HEK293T (cell line): ENCODE data around the gene BLVRA.

ENCODE experiments used
- CTCF ChIA-PET: fragments of 350-600 bp; formaldehyde crosslinking; extraction: SDS; loops from one replicate; lab custom pipeline; 2021; ENCODE audit warnings: antibody characterized with exemption, inconsistent platforms; lab: Yijun Ruan, JAX
- POLR2A ChIA-PET: fragments of 350-600 bp; formaldehyde crosslinking; extraction: SDS; loops from one replicate; lab custom pipeline; 2020; ENCODE audit warnings: antibody characterized with exemption, inconsistent platforms; lab: Yijun Ruan, JAX
- DNase-seq: peaks from one replicate; pipeline ENCODE4 v3.0.0; 2012; ENCODE audit warnings: mixed read lengths; ENCODE audit errors: extremely low spot score
- ARNT ChIP-seq: fragments of 450-650 bp; IDR thresholded peaks from 2 replicates; pipeline ENCODE4 v1.6.1; 2017; ENCODE audit warnings: mild to moderate bottlenecking
- BHLHE40 ChIP-seq: fragments of 450-650 bp; IDR thresholded peaks from 2 replicates; pipeline ENCODE4 v1.6.1; 2016; ENCODE audit warnings: mild to moderate bottlenecking, moderate library complexity, borderline replicate concordance
- CTBP1 ChIP-seq: fragments of 450-650 bp; IDR thresholded peaks from 2 replicates; pipeline ENCODE4 v1.6.1; 2016; ENCODE audit warnings: borderline replicate concordance
- ELF4 ChIP-seq: fragments of 450-650 bp; IDR thresholded peaks from 2 replicates; pipeline ENCODE4 v1.6.1; 2017; ENCODE audit warnings: antibody characterized with exemption
- FOXA1 ChIP-seq: fragments of 450-650 bp; IDR thresholded peaks from 2 replicates; pipeline ENCODE4 v1.6.1; 2016; ENCODE audit warnings: mild to moderate bottlenecking
- FOXK2 ChIP-seq: fragments of 450-650 bp; IDR thresholded peaks from 2 replicates; pipeline ENCODE4 v1.6.1; 2016; ENCODE audit warnings: mild to moderate bottlenecking
- FOXM1 ChIP-seq: fragments of 450-650 bp; IDR thresholded peaks from 2 replicates; pipeline ENCODE4 v1.6.1; 2017; ENCODE audit warnings: mild to moderate bottlenecking, borderline replicate concordance
- HDGF ChIP-seq: fragments of 450-650 bp; IDR thresholded peaks from 2 replicates; pipeline ENCODE4 v1.6.1; 2017; ENCODE audit warnings: antibody characterized with exemption, borderline replicate concordance
- L3MBTL2 ChIP-seq: fragments of 450-650 bp; conservative IDR thresholded peaks from 2 replicates; pipeline ENCODE4 v1.6.1; 2016; ENCODE audit warnings: mild to moderate bottlenecking
- LEF1 ChIP-seq: fragments of 450-650 bp; IDR thresholded peaks from 2 replicates; pipeline ENCODE4 v1.6.1; 2017; ENCODE audit warnings: mild to moderate bottlenecking, borderline replicate concordance
- NFRKB ChIP-seq: fragments of 450-650 bp; IDR thresholded peaks from 2 replicates; pipeline ENCODE4 v1.6.1; 2016; ENCODE audit warnings: mild to moderate bottlenecking, moderate library complexity
- PKNOX1 ChIP-seq: fragments of 450-650 bp; IDR thresholded peaks from 2 replicates; pipeline ENCODE4 v1.6.1; 2016
- SP1 ChIP-seq: fragments of 450-650 bp; IDR thresholded peaks from 2 replicates; pipeline ENCODE4 v1.6.1; 2017
- SUZ12 ChIP-seq: fragments of 450-650 bp; IDR thresholded peaks from 2 replicates; pipeline ENCODE4 v1.6.1; 2016; ENCODE audit warnings: mild to moderate bottlenecking
- TARDBP ChIP-seq: fragments of 450-650 bp; IDR thresholded peaks from 2 replicates; pipeline ENCODE4 v1.6.1; 2016
- ZNF384 ChIP-seq: fragments of 450-650 bp; IDR thresholded peaks from 2 replicates; pipeline ENCODE4 v1.6.1; 2016

Gene BLVRA

GRCh38 chr7:43834463-43835251 lies 76.2 kb downstream of the BLVRA start:
- no peak for DNase-seq
- ChIA-PET POLR2A (interaction anchor here (1.5 to 2.3 kb wide), 2 partner anchors 105 to 252 kb away, joined by 4 to 9 read pairs; partner anchors contain the start of genes COA1 and STK17A), CTCF (interaction anchor here (0.6 to 1.6 kb wide), 2 partner anchors 252 to 1892 kb away, joined by 6 to 8 read pairs; partner anchors contain the start of gene STK17A)
- TF ChIP-seq PKNOX1: no peak
- TF ChIP-seq FOXA1: no peak
- TF ChIP-seq L3MBTL2: no peak
- TF ChIP-seq FOXM1: no peak
- TF ChIP-seq CTBP1: no peak
- TF ChIP-seq TARDBP: no peak
- no peak for TF ChIP-seq FOXK2
- no peak for TF ChIP-seq NFRKB
- TF ChIP-seq BHLHE40: no peak
- no peak for TF ChIP-seq LEF1
- TF ChIP-seq SP1: no peak
- no peak for TF ChIP-seq ZNF384
- TF ChIP-seq ELF4: no peak
- no peak for TF ChIP-seq ARNT
- TF ChIP-seq HDGF: no peak
- TF ChIP-seq SUZ12: no peak

GRCh38 chr7:43838201-43838658 lies 79.8 kb downstream of the BLVRA start:
- ChIA-PET POLR2A (interaction anchor here (0.9 to 1.7 kb wide), 3 partner anchors 12 to 256 kb away, joined by 3 to 8 read pairs (median 3); partner anchors contain the start of gene STK17A), CTCF (interaction anchor here (0.6 to 2.9 kb wide), 11 partner anchors 11 to 381 kb away, joined by 3 to 24 read pairs (median 4); partner anchors contain the start of genes MRPS24 and STK17A)
- no peak for TF ChIP-seq FOXA1
- TF ChIP-seq SP1: no peak
- TF ChIP-seq PKNOX1: peak; percentile 88
- DNase-seq: no peak

GRCh38 chr7:43843296-43843695 lies 84.8 kb downstream of the BLVRA start:
- no peak for DNase-seq
- TF ChIP-seq SP1: no peak
- TF ChIP-seq CTBP1: no peak
- no peak for TF ChIP-seq BHLHE40
- TF ChIP-seq PKNOX1: no peak
- TF ChIP-seq FOXM1: no peak
- no peak for TF ChIP-seq FOXA1
- no peak for TF ChIP-seq ELF4
- TF ChIP-seq ZNF384: no peak
- no peak for TF ChIP-seq HDGF
- no peak for TF ChIP-seq ARNT
- TF ChIP-seq SUZ12: no peak
- TF ChIP-seq TARDBP: no peak
- no peak for TF ChIP-seq NFRKB
- TF ChIP-seq FOXK2: no peak
- TF ChIP-seq LEF1: no peak
- TF ChIP-seq L3MBTL2: no peak
- POLR2A ChIA-PET: no interaction called here
- CTCF ChIA-PET: no interaction called here

- ChIA-PET CTCF (interaction anchor here (0.6 kb wide), 1 partner anchor 145 kb away, joined by 6 read pairs; no protein-coding TSS in a partner anchor), POLR2A (interaction anchor here (0.8 to 1.2 kb wide), 2 partner anchors 25 to 262 kb away, joined by 4 read pairs; partner anchors contain the start of genes MRPS24 and STK17A)
- TF ChIP-seq LEF1 (no peak), FOXM1 (no peak), ZNF384 (no peak), ARNT (no peak), NFRKB (no peak), BHLHE40 (no peak), HDGF (no peak), PKNOX1 (no peak), CTBP1 (no peak), TARDBP (no peak), L3MBTL2 (no peak)
- no peak for DNase-seq
Measured at GRCh38 chr7:43844257-43844656, 85.8 kb downstream of the BLVRA start.

- CTCF ChIA-PET: no interaction called here
- no peak for DNase-seq
- TF ChIP-seq PKNOX1 (no peak), LEF1 (no peak), SUZ12 (no peak), NFRKB (no peak)
- POLR2A ChIA-PET: interaction anchor here (1.2 kb wide), 1 partner anchor 25 kb away, joined by 4 read pairs; the partner anchor contains the start of gene MRPS24
Measured at GRCh38 chr7:43844662-43845061, 86.2 kb downstream of the BLVRA start.
